ENCODE data around the gene HYAL3.

DNA sequence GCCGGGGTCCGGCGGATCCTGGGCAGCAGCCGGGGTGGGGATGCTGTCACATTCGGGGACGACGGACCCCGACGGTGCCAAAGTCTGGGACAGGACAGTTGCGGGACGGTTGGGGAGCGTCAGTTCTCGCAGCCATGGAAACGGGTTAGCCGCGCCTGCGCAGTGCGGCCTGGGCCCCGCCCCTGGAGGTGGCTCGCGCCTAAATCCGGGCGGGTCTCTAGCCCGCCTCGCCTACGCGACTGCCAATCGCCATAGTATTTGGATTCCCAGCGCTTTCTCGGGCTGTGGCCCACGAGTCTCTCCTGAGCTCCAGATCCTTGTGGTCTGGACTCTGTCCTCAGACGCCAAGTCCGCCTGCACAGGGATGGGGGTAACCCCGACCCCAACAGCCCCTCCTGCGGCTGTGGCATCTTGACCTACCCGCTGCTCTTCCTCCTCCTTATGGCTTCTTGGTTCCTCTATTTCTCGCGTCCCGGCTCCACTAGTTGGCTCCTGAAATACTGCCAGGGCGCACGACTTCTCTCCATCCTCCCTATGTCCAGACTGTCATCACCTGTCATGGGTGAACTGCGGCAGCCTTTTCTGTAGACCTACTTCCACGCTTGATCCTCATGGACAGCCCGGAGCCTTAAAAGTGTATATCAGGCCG, 46.5 kb upstream of the HYAL3 start, which contains the start of gene ZMYND10:
- TF ChIP-seq, protein P1, sequence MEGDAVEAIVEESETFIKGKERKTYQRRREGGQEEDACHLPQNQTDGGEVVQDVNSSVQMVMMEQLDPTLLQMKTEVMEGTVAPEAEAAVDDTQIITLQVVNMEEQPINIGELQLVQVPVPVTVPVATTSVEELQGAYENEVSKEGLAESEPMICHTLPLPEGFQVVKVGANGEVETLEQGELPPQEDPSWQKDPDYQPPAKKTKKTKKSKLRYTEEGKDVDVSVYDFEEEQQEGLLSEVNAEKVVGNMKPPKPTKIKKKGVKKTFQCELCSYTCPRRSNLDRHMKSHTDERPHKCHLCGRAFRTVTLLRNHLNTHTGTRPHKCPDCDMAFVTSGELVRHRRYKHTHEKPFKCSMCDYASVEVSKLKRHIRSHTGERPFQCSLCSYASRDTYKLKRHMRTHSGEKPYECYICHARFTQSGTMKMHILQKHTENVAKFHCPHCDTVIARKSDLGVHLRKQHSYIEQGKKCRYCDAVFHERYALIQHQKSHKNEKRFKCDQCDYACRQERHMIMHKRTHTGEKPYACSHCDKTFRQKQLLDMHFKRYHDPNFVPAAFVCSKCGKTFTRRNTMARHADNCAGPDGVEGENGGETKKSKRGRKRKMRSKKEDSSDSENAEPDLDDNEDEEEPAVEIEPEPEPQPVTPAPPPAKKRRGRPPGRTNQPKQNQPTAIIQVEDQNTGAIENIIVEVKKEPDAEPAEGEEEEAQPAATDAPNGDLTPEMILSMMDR (IDR thresholded peaks at IDR 0.05; ENCODE audit: control extremely low read depth in 1 of 3, insufficient read depth in 1 of 3, low read depth in 1 of 3, low read length in 3 of 3) = no peak; a peak in 1 of 4 replicates
- TF ChIP-seq POLR2A (IDR thresholded peaks at IDR 0.05; ENCODE audit: control extremely low read depth in 1 of 2, low read depth in 2 of 2, low read length in 2 of 2) = no peak
- TF ChIP-seq RAD21 (IDR thresholded peaks at IDR 0.05 in 1 of 2, conservative IDR thresholded peaks at IDR 0.05 in 1 of 2; ENCODE audit: low read depth in 2 of 2, low read length in 2 of 2) = no peak

All from H1 (cell line).